GM03348 (cell line): ENCODE results near the gene KNDC1.
"Not testable (repeated sequence)": the region's sequence is repeated elsewhere in the genome, so short reads cannot be mapped to it uniquely, and the experiment has no call there.

Experiments used
- DNase-seq: peaks from one replicate; pipeline ENCODE4 v3.0.0; 2012; ENCODE audit warnings: low spot score

KNDC1 gene, protein sequence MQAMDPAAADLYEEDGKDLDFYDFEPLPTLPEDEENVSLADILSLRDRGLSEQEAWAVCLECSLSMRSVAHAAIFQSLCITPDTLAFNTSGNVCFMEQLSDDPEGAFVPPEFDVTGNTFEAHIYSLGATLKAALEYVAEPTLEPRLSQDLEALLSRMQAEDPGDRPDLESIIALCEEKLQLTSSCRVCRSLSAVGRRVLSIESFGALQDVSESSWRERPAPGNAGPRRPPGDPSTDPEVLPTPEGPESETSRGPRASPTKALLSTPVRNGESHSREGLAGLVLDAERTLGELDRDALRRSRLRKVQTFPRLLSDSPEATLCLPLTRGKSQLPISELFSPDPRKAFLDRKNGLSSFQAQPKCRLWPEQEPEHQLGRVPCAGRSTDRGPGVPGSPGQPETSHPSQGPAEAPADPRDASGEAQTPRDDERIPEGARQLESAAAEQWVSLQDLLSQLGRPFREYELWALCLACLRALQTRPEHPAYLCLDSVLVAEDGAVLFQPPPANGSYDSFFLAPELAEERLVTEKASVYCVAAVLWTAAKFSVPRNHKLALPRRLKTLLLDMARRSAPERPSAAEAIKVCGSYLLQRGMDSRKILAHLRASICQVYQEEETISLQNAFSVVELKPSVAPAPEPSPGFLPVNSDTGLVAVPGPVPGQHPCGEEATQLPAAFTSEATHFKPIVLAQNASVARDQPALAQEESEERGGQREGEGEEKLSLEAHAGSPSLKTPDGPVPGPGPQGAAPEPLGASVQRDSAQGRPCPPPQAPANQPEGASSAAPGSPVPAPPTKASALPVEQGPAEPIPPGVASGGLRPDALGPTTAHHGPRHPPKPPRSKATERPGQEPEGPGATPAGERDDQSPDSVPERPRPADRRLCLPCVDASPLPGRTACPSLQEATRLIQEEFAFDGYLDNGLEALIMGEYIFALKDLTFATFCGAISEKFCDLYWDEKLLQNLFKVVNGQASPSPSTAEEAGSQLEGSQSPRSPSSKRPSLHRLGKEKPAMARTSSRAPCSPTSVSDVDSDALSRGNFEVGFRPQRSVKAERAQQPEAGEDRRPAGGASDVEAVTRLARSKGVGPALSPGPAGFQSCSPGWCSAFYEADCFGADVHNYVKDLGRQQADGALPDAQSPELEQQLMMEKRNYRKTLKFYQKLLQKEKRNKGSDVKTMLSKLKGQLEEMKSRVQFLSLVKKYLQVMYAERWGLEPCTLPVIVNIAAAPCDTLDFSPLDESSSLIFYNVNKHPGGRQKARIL (N-terminal part only)

DNA sequence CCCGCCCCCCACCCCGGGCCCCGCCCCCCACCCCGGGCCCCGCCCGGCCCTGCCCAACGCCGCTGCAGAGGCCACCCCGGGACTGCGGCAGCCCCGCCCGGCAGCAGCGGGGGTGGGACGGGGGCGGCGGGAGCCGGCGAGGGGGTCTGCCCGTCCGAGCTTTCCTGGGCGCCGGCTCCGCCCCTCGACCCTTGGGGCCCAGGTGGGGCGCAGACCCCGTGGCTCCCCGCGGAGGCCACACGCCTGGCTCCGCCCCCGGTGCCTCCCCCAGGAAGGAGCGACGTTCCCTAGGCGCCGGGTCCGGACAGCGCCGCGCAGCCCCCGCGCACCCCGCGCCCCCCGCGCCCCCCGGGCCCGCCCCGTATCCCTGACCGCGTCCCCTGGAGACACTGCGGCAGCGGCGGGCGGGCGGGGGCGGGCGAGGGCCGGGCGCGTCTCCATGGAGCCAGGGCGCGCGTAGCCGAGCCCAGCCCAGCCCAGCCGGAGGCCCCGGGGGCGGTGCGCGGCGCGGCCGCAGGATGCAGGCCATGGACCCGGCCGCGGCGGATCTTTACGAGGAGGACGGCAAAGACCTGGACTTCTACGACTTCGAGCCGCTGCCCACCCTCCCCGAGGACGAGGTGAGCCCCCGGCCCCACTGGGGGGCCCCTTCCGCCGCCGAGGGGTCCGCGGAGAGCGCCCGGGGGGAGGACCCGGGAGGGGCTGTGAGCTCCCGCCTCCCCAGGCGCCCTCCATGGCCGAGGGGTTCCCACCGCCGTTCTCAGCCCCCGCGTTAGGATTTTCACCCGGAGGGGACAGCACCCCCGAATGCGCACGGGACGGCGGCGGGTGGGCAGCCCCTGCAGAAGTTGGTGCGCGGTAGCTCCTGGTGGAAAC is at the start of gene KNDC1:
Gene KNDC1, plus strand, starts transcription at position 270 of the 876 bp plus-strand sequence. Its CDS starts 249 bp downstream, at position 519.
- peak; percentile 85 for DNase-seq

DNA sequence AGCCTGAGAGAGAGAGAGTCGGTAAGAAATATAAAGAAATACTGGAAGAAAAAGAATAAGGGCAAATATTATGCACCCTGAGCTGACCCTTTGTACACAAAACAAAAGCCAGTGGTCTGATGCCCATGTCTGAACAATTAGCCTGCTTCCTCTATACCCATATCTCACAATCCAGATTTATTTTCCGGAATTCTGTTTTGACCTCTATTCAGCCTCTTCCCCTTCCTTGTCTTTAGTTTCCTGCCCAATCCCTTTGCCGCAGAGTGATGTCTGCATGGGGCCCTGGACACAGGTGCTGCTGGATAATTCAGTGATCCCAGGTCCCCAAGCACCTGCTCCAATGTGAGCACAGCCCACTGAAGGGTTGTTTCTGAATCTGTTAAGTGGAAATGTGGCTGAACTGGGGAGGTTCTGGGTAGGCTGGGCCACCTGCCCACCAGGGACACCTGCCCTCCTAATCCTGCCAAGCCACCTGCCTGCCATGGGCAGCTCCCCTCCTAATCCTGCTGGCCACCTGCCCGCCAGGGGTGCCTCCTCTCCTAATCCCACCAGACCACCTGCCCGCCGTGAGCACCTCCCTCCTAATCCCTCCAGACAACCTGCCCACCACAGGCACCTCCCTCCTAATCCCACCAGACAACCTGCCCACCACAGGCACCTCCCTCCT is 49.3 kb upstream of the KNDC1 start:
- no peak for DNase-seq

DNA sequence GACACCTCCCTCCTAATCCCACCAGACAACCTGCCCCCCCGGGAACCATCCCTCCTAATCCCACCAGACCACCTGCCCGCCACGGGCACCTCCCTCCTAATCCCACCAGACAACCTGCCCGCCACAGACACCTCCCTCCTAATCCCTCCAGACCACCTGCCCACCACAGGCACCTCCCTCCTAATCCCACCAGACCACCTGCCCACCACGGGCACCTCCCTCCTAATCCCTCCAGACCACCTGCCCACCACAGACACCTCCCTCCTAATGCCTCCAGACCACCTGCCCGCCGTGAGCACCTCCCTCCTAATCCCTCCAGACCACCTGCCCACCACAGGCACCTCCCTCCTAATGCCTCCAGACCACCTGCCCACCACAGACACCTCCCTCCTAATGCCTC is 48.4 kb upstream of the KNDC1 start:
- DNase-seq: not testable (repeated sequence)

DNA sequence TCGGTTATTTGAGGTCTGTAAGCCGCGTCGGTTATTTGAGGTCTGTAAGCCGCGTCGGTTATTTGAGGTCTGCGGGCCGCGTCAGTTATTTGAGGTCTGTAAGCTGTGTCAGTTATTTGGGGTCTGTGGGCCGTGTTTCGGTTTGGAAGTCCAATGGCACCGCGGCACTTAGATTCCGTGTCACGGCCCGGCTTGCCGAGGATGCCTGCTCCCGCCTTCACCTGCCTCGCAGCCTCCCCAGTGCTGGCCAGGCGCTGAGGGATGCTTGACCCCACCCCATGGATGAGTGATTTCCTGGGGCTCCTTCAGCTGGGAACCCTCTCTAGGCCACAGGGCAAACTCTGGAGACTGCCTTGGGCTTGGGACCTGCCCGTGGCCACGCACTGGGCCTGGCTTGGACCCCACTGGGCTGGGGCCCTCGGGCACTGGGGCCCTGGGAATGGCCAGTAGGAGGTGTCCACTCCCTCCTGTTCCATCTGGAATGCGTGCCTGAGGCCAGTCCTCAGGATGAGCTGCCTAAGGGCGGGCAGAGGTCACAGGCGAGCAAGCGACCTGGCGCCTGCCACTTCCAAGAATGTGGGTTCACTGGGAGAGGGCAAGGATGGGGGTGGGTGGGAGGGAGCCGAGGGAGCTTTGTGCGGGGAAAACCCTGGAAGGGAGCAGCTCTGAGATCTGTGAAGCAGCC is 46.7 kb upstream of the KNDC1 start:
- DNase-seq: no peak

DNA sequence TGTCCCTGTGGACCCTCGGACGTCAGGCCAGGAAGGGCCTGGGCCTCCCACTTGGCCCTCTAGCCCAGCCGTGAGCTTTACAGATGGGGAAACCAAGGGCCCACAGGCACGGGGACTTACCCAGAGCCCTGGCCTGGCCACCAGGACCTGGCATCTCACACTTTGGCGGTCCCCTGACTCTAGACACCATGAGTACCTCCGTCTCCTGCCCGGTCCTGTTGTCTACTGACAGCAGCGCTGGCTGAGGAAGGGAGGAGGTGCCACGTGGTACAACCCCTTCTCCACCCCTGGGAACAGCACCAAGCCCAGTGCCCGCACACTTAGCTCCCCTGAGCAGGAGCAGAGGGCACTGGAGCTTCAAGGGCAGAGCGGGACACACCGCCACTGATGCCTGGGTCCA is 46.2 kb upstream of the KNDC1 start:
- no peak for DNase-seq

DNA sequence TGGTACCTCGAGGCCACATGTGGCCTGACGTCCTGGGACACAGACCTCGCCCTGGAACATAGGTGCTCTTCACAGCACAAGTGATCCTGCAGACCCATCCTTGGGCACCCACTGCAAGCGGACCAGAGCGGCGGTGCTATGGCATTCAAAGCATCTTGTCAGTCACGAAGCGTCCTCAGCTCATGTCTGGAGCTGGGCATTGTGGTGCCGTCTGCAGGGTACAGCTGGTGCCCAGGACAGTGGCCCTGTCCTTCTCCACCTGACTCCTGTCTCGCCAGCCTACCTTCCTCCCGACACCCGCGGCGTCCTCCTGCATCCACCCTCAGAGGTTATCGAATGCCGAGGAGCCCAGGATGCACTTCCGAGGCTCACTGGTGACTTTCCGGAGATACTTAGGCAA is 45.8 kb upstream of the KNDC1 start:
- no peak for DNase-seq

DNA sequence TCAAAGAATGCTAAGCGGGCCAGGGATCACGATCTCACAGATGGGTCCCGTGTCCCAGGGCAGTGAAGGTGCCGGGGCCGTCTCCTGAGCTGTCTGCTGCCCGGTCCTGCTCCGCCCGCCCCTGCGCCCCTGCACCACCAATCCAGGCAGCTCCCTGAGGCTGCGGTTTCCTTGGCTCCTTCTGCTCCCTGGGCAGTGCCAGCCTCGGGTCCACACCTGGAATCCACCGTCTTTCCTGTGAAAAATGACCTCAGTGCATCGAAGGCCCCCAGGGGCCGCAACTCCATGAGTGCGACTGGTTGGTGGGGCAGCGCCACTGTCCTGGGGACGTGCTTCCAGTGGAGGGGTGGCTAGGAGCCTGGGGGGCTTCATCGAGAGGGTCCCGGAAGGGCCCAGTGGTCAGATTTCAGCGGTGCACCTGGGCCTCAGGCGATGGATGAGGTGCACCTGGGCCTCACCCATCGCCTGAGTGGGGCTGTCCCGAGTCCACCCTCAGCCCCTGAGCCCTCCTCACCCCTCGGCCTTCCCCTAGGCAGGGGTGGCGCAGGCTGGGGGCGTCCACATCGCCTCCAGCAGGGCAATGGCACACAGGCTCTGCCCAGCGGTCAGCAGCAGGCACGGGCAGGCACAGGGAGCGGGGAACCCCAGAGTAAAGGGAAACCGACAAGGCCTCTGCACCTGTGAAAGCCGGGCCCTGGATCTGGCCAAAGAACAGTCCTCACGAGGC is 45.1 kb upstream of the KNDC1 start:
- DNase-seq: no peak

DNA sequence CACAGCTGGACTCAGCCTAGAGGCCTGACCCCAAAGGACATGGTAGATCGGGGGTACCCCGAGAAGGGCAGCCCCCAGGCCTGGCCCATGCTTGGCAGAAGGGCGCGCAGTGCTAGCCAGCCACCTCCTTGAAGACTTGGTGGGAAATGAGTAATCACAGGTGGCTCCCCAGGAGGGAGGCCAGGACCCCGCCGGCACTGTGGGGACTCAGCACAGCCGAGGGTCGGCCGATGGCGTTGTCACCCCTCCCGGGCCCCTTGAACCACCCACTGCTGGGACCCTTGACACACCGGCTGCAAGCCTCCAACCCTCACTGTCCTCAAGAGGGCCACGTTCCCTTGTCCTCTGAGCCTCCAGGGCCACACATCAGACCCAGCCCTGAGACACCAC is 44.6 kb upstream of the KNDC1 start:
- DNase-seq: no peak

DNA sequence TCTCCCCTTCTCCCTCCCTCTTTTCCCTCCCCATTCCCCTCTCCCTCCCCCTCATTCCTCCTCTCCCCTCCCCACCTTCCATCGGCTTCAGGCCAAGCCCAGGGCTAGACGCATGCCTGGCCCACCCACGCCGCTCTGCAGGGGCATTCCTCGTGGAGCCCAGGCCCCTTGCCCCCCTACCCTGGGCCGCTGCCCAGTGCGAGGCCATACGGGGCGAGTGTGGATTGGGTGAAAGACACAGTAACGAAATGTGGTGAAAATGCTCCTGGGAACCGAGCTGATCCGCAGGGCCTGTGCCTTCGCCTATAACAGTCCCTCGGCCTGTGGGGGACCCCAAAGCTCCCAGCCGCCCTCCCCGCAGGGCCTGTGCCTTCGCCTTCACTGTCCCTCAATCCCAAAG is 44.0 kb upstream of the KNDC1 start:
- no peak for DNase-seq

DNA sequence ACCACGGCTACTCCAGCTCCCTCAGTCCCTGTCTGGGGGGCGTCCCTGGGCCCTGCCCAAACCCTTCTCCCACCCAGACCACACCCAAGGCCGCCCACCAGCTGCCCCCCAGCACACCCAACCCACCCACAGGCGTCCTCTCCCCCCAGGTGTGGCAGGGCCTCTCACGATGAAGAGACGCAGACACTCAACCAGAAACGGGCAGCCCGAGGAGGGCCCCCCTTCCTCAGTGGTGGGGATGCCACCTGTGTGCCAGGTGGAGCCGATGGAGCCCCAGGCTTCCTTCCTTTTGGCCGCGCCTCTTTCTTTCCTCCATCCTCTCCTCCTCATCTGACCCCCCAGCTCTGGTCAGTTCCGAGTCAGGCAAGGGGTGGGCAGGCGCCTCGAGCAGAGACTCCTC is 43.6 kb upstream of the KNDC1 start:
- DNase-seq: no peak

DNA sequence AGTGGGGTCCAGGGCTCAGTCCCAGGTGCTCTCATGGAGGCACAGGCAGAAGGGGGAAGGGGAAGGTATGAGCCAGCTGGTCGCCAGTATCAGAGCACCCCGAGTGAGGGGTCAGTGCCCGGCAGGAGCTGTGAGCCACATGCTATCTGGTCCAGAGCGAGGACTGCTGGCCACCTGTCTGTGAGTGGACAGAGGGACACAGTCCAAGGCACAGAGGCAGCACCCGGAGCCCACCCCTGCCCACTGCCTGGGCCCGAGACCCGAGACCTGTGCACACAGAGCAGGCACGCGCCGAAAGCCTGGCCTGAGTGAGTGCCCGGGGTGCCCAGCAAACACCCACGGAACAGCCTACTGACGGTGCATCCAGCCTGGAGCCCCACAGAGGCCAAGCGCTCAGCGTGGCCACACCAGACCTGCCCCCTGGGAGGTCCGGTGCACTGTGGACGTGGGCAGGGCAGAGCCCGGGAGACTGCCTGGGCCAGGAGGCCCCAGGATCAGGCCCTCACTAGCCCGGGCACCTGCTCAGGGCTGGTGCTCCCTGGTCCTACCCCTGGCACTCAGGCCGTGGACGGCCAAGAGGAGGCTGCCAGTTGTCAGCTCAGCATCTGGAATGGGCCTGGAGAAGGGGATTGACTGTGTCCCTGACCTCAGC is 42.9 kb upstream of the KNDC1 start:
- DNase-seq: no peak

DNA sequence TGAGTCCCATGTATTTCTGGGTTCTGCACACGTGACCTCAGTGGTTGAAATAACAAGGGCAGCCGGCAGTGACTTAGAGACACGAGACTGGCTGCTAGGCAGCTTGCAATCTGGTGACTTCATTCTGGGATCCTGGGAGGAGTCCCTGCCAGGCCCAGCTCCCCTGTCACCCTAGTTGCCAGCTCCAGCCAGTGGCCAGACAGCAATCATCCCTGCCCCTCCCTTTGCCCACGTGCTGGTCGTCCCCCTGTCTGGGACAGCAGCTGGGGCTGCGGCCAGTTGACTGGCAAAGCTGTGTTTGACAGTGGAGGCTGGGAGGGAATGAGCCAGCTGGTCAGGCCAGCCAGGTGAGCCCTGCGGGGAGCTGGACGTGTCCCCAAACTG is 42.3 kb upstream of the KNDC1 start:
- no peak for DNase-seq

DNA sequence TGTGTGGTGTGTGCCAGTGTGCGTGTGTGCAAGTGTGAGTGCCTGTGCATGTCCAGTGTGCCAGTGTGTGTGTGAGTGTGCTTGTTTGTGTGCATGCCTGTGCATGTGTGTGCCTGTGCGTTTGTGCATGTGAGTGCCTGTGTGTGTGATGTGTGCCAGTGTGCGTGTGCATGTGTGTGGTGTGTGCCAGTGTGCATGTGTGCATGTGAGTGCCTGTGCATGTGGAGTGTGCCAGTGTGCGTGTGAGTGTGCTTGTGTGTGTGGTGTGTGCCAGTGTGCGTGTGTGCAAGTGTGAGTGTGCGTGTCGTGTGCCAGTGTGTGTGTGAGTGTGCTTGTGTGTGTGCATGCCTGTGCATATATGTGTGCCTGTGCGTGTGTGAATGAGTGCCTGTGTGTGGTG is 38.5 kb upstream of the KNDC1 start:
- DNase-seq: no peak

DNA sequence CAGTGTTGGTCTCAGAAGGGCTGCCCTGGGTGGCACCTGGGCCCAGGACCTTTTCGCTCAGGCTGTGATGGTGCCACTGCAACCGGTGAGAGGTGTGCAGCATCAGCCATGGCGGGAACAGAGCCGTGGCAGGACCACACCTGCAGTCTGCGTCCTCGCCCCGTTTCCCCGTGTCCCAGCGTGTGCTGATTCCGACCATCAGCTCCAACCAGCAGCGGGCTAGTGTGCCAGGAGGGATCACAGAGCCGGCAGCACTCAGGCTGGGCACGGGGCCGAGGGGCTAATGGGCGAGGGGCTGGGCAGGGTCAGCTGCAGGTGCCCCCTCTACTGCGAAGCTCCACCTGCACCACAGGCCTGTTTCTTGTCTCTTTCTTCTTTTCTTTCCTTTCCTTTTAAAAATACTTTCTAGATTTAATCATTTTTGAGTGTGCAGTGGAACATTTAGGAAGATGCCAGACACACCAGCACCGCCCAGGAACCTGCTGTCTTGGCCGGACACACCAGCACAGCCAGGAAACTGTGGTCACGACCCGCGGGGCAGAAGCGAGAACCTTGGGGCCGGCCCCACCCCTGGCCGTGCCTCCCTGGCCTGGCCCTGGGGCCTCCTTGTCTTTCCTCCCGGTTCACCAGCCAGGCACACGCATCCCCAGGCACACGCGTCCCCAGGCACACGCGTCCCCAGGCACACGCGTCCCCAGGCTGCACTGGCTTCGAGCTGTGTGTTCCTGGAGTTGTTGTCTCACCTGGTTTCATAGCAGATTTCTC is 37.7 kb upstream of the KNDC1 start:
- no peak for DNase-seq

DNA sequence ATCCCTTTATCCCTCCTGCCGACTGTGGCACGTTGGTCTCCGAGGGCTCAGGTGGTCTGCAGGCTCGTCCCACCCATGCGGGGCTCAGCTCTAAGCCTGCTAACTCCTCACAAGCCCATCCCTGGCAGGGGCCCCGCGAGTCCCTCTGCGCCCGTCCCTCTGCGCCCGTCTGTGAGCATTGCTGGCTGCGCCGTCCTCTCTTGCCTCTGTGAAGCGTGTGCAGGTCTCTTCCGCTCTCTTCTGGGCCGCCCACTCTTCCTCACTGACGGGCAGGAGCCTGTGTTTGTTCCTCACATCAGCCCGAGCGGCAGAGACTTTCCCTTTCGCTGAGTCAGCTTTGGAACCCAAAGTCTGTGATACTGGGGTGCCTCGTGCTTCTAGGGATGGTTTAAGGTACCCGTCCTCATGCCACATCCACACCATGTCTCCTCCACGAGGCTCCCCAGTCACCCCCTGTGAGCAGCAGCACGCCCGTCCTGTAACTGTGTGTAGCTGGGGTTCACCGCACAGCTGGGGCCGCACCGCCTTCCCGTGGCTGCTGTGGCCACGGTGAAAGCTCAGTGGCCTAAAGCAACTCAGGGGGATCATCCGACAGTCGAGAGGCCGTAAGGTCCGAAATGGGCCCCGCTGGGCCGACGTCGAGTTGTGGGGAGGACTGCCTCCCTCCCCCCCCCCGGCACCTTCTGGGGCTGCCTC is 36.8 kb upstream of the KNDC1 start:
- no peak for DNase-seq

DNA sequence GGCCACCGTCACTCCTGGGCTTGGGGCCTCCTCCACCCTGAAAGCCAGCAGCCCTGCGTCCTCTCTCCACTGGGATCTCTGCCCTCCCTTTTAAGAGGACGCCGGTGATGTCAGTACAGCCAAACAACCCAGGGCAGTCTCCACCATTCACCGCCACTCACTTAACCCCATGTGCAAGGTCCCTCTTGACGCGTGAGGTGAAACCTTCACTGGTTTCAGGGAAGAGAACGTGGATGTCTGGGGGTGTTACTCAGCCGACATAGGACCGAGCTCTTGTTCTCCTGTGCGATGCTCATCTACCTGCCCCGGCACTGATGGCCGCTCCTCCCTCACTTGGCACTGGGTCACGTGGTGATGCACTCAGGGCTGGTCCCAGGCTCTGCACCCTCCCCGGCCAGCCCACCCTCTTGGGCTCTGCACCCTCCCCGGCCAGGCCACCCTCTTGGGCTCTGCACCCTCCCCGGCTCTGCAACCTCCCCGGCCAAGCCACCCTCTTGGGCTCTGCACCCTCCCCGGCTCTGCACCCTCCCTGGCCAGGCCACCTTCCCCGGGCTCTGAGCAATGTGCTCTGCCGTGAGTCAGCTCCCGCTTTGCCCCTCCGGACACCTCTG is 36.2 kb upstream of the KNDC1 start:
- DNase-seq: no peak
